Breast epithelium (tissue), 4 donors: ENCODE results near the gene TGFB2. TPM values are rescaled to one million over a fixed set of nuclear protein-coding genes. Genes with fewer than 3 reads are reported as not detected.
"Not testable (repeated sequence)": the region's sequence is repeated elsewhere in the genome, so short reads cannot be mapped to it uniquely, and the experiment has no call there.

ENCODE experiments used
- DNase-seq, 2 donors: peaks; one replicate each; pipeline ENCODE4 v3.0.0-alpha.2; 2019; ENCODE audit warnings: low spot score in 2 of 2
- H3K27ac ChIP-seq, 2 donors: fragments of 200-600 bp; sonication (generic) in 1 of 2; one replicate each; pipeline ENCODE4 v1.5.1; 2016 to 2019; ENCODE audit warnings: mild to moderate bottlenecking in 1 of 2
- H3K27me3 ChIP-seq, 2 donors: fragments of 200-600 bp; sonication (generic) in 1 of 2; one replicate each; pipeline versions ENCODE4 v1.5.1 to v1.6.0; 2017 to 2019; ENCODE audit warnings: control low read depth in 1 of 2, mild to moderate bottlenecking in 1 of 2
- H3K36me3 ChIP-seq: fragments of 200-600 bp; one replicate; pipeline ENCODE4 v1.5.1; 2019
- H3K4me1 ChIP-seq, 2 donors: fragments of 200-600 bp; sonication (generic); one replicate each; pipeline ENCODE4 v1.5.1; 2016 to 2019; ENCODE audit warnings: control low read depth in 1 of 2
- H3K4me3 ChIP-seq, 3 donors: fragments of 200-600 bp; sonication (generic); 1 replicate in 2 of 3; 2 replicates in 1 of 3; pipeline ENCODE4 v1.5.1; 2016 to 2019; ENCODE audit warnings: mild to moderate bottlenecking in 3 of 3, moderate library complexity in 2 of 3
- H3K9me3 ChIP-seq, 2 donors: fragments of 200-600 bp; sonication (generic) in 1 of 2; one replicate each; pipeline ENCODE4 v1.5.1; 2016 to 2019; ENCODE audit warnings: control low read depth in 1 of 2
- CTCF ChIP-seq, 3 donors: fragments of 450-650 bp; IDR thresholded peaks; one replicate each; pipeline ENCODE4 v1.5.1; 2016 to 2017; ENCODE audit warnings: antibody characterized with exemption in 3 of 3, mild to moderate bottlenecking in 3 of 3, moderate library complexity in 3 of 3
- POLR2A ChIP-seq: fragments of 450-650 bp; IDR thresholded peaks from one replicate; pipeline ENCODE4 v1.6.1; 2016; ENCODE audit warnings: antibody characterized with exemption, mild to moderate bottlenecking, moderate library complexity
- POLR2AphosphoS5 ChIP-seq, 3 donors: sonication (generic); formaldehyde crosslinking; IDR thresholded peaks; one replicate each; pipeline ENCODE4 v1.6.1; 2017; ENCODE audit warnings: antibody characterized with exemption in 3 of 3
- intact Hi-C: fragments of 100-400 bp; cut with DNase I; formaldehyde crosslinking; loops from one replicate; pipeline ENCODE4 v1.15.1; 2023; ENCODE audit warnings: low total_unique reads
- total RNA-seq, 3 donors: library from RNA; depleted of rRNA; stranded (reverse); fragments of >200 nt; gene quantifications; one replicate each; pipeline ENCODE4 v1.1.0, GENCODE V29; 2016

TGFB2 gene
- total RNA-seq, 3 donors from 2014 or later: 1.6 to 10.2 (median 9.5) TPM

GRCh38 chr1:218305472-218306064, 39.6 kb upstream of the TGFB2 start:
- H3K4me3 ChIP-seq: no peak overlapping the region
- intact Hi-C loops: no loop called here
- no peaks in the 10 kb centered on the region for H3K27me3 ChIP-seq
- H3K4me1 ChIP-seq: no peaks in the 10 kb centered on the region
- no peaks in the 10 kb centered on the region for H3K9me3 ChIP-seq
- H3K36me3 ChIP-seq: no peaks in the 10 kb centered on the region
- H3K27ac ChIP-seq: no peak overlapping the region
- no peak for DNase-seq
- no peak for TF ChIP-seq POLR2AphosphoS5 (IDR thresholded peaks at IDR 0.05)
- no peak for TF ChIP-seq POLR2A
- no peak for TF ChIP-seq CTCF (IDR thresholded peaks at IDR 0.05)

- no peak for DNase-seq
- no peaks in the 10 kb centered on the region for H3K4me1 ChIP-seq
- H3K27ac ChIP-seq: no peak overlapping the region
- no peaks in the 10 kb centered on the region for H3K9me3 ChIP-seq
- H3K4me3 ChIP-seq: no peak overlapping the region
- TF ChIP-seq POLR2AphosphoS5 (IDR thresholded peaks at IDR 0.05) (no peak), CTCF (IDR thresholded peaks at IDR 0.05) (no peak), POLR2A (no peak)
- intact Hi-C loops: no loop called here
- no peaks in the 10 kb centered on the region for H3K27me3 ChIP-seq
- no peaks in the 10 kb centered on the region for H3K36me3 ChIP-seq
These were observed 32.6 kb upstream of the TGFB2 start for GRCh38 chr1:218312509-218312908.

- H3K27ac ChIP-seq: no peak overlapping the region
- H3K9me3 ChIP-seq: no peaks in the 10 kb centered on the region
- H3K36me3 ChIP-seq: no peaks in the 10 kb centered on the region
- no peak for DNase-seq
- no peak overlapping the region for H3K4me3 ChIP-seq
- H3K27me3 ChIP-seq: no peaks in the 10 kb centered on the region
- no peak for TF ChIP-seq POLR2AphosphoS5 (IDR thresholded peaks at IDR 0.05)
- TF ChIP-seq CTCF (IDR thresholded peaks at IDR 0.05): no peak
- TF ChIP-seq POLR2A: no peak
- H3K4me1 ChIP-seq: no peaks in the 10 kb centered on the region
- intact Hi-C loops: no loop called here
These were observed 30.8 kb upstream of the TGFB2 start for GRCh38 chr1:218314316-218314715.

- no peaks in the 10 kb centered on the region for H3K27me3 ChIP-seq
- no peak for TF ChIP-seq CTCF (IDR thresholded peaks at IDR 0.05)
- H3K36me3 ChIP-seq: no peaks in the 10 kb centered on the region
- intact Hi-C loops: no loop called here
- no peaks in the 10 kb centered on the region for H3K4me1 ChIP-seq
- no peaks in the 10 kb centered on the region for H3K9me3 ChIP-seq
- H3K27ac ChIP-seq: no peak overlapping the region
- H3K4me3 ChIP-seq: no peak overlapping the region
- DNase-seq: no peak
These were observed 29.5 kb upstream of the TGFB2 start for GRCh38 chr1:218315638-218316037.

GRCh38 chr1:218317061-218317460, 28.1 kb upstream of the TGFB2 start:
- Histone ChIP-seq H3K27ac (no peak overlapping the region), H3K4me1 (no peaks in the 10 kb centered on the region), H3K36me3 (no peaks in the 10 kb centered on the region), H3K9me3 (no peaks in the 10 kb centered on the region), H3K4me3 (no peak overlapping the region), H3K27me3 (no peaks in the 10 kb centered on the region)
- intact Hi-C loops: no loop called here
- DNase-seq: no peak
- no peak for TF ChIP-seq CTCF (IDR thresholded peaks at IDR 0.05)

- H3K36me3 ChIP-seq, H3K4me3 ChIP-seq, H3K27me3 ChIP-seq, H3K4me1 ChIP-seq, intact Hi-C loops, H3K27ac ChIP-seq, H3K9me3 ChIP-seq, DNase-seq: not testable (repeated sequence)
These were observed 25.0 kb upstream of the TGFB2 start for GRCh38 chr1:218320182-218320581.
